GM23248 (cell line): ENCODE measurements around the gene PCBP3.

ENCODE experiments used
- EZH2 ChIP-seq: fragments of 200-600 bp; sonication (generic); IDR thresholded peaks from 2 replicates; pipeline ENCODE4 v1.6.1; 2018; ENCODE audit warnings: antibody characterized with exemption, mild to moderate bottlenecking; ENCODE audit not compliant: insufficient read depth, poor library complexity, severe bottlenecking
- EZH2phosphoT487 ChIP-seq: fragments of 200-600 bp; sonication (generic); IDR thresholded peaks from 2 replicates; pipeline ENCODE4 v1.6.1; 2018; ENCODE audit warnings: antibody characterized with exemption, moderate library complexity, mild to moderate bottlenecking, low read depth; ENCODE audit not compliant: insufficient read depth

GRCh38 chr21:45919593-45919992, 276.1 kb downstream of the PCBP3 start:
- TF ChIP-seq EZH2 = no peak
- no peak for TF ChIP-seq EZH2phosphoT487
